T-helper 1 cell treated with Interleukin-12 subunit alpha and Interleukin-12 subunit beta and Interleukin-4 antibody, amounts not matched to agents 30 μg/mL and 1 μg/mL, for 36 hours (primary cell): ENCODE results near the gene DNMT1.

Source experiments
- H3K27ac Mint-ChIP-seq: one replicate; pipeline ENCODE4 v1.8.0; 2021; ENCODE audit warnings: mild to moderate bottlenecking, mixed read lengths
- H3K27me3 Mint-ChIP-seq: one replicate; pipeline ENCODE4 v1.8.0; 2021; ENCODE audit warnings: low read depth, mixed read lengths
- H3K36me3 Mint-ChIP-seq: one replicate; pipeline ENCODE4 v1.8.0; 2021; ENCODE audit warnings: low read depth, mixed read lengths
- H3K4me1 Mint-ChIP-seq: one replicate; pipeline ENCODE4 v1.8.0; 2021; ENCODE audit warnings: low read depth, mixed read lengths
- H3K4me3 Mint-ChIP-seq: one replicate; pipeline ENCODE4 v1.8.0; 2021; ENCODE audit warnings: mild to moderate bottlenecking, moderate library complexity, mixed read lengths
- H3K9me3 Mint-ChIP-seq: one replicate; pipeline ENCODE4 v1.8.0; 2021; ENCODE audit warnings: mixed read lengths

DNMT1 gene

GRCh38 chr19:10086591-10087192 is 108.1 kb downstream of the DNMT1 start:
- Mint-ChIP-seq H3K36me3 (peaks cover 20% of the 10 kb centered on the region), H3K4me3 (peak overlapping the region; percentile 87), H3K9me3 (no peaks in the 10 kb centered on the region), H3K4me1 (peaks cover 12% of the 10 kb centered on the region), H3K27ac (peak overlapping the region; percentile 73), H3K27me3 (no peaks in the 10 kb centered on the region)

DNA sequence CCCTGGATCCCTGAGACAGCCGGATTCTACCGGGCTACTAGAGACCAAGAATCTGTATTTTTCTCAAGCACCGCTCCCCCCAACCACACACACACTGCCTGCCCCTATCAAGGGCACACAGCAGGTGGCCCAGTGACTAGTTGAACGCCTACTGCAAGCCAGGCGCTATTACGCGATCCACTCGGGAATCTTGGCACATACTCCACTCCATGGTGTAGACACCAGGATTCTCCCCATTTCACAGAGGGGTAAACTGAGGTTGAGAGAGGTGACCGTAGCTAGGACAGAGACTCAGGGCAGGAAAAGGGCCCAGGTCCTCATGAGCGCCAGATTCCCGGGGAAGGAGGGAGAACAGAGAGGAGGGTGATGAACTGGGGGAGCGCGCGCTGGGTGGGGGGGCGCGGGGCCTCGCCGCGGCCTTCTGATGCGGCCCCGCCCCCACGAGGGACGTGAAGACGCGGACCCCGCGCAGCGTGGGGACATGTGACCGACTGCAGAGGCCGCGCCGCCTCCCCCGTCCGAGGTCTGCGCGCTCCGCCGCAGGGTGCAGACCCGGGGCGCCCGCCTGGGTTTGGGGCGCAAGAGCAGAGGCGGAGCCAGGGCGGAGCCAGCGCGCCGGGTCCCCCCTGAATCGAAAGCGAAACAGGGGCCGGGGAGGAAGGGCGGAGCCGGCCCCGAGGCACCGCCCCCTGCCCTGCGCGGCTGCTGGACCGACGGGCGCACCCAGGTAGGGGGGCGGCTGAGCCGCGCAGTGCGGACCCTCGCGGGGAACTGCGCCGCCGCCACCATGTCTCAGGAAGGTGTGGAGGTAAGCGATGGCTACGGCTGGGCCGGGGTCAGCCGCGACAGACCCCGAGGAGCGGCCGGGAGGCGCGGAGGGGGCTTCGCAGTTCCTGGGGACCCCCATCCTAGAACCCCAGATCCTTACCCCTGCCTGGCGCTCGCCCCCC is 108.8 kb downstream of the DNMT1 start, which contains the start of gene SHFL:
Gene SHFL (plus strand): TSS at position 677 of the 950 bp plus-strand sequence. CDS start 111 bp downstream, at position 788.
- Mint-ChIP-seq H3K36me3 (peaks cover 17% of the 10 kb centered on the region), H3K27ac (peak within 1 kb of the TSS; percentile 85), H3K4me3 (peak within 1 kb of the TSS; percentile 87), H3K4me1 (peaks cover 12% of the 10 kb centered on the region), H3K9me3 (no peaks in the 10 kb centered on the region), H3K27me3 (peaks cover 3% of the 10 kb centered on the region)

- H3K4me3 Mint-ChIP-seq = peak overlapping the region; percentile 87
- H3K4me1 Mint-ChIP-seq = peaks cover 12% of the 10 kb centered on the region
- H3K27ac Mint-ChIP-seq = no peak overlapping the region
- peaks cover 3% of the 10 kb centered on the region for H3K27me3 Mint-ChIP-seq
- H3K36me3 Mint-ChIP-seq = peaks cover 15% of the 10 kb centered on the region
- H3K9me3 Mint-ChIP-seq = no peaks in the 10 kb centered on the region
These were observed 110.0 kb downstream of the DNMT1 start for GRCh38 chr19:10084803-10085202.

DNA sequence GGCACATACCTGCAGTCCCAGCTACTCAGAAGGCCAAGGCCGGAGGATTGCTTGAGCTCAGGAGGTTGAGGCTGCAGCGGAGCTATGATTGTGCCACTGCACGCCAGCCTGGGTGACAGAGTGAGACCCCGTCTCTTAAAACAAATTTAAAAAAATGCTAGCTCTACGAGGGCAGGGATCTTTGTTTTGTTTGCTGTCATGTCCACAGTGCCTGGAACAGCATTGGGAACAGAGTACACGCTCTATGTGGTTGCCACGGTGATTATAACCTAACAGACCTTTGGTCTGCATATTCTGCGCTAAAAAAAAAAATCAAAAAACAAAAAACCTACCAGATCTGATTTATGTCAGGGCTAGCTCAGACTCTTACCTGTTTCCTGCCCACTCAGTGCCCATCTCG is 110.8 kb downstream of the DNMT1 start:
- Mint-ChIP-seq H3K4me1 (peaks cover 12% of the 10 kb centered on the region), H3K27me3 (peaks cover 3% of the 10 kb centered on the region), H3K36me3 (peaks cover 10% of the 10 kb centered on the region), H3K27ac (no peak overlapping the region), H3K9me3 (no peaks in the 10 kb centered on the region), H3K4me3 (no peak overlapping the region)
